GM20431 (cell line): ENCODE data around the gene SBF2.
"Not testable (repeated sequence)": the region's sequence is repeated elsewhere in the genome, so short reads cannot be mapped to it uniquely, and the experiment has no call there.

Experiments used
- in situ Hi-C: fragments of 300-500 bp; cut with MseI, MboI; formaldehyde crosslinking; loops from one replicate; pipeline ENCODE4 v1.15.0; 2020; ENCODE audit warnings: low sequenced_read_pairs; ENCODE audit not compliant: unreplicated experiment

The SBF2 gene

GRCh38 chr11:10275714-10276113 lies 18.3 kb downstream of the SBF2 start:
- in situ Hi-C loops = no loop called here

GRCh38 chr11:10274726-10275125 lies 19.3 kb downstream of the SBF2 start:
- in situ Hi-C loops = no loop called here

GRCh38 chr11:10273738-10274137 lies 20.3 kb downstream of the SBF2 start:
- in situ Hi-C loops = no loop called here

- in situ Hi-C loops = no loop called here
These were observed 21.9 kb downstream of the SBF2 start for GRCh38 chr11:10272132-10272531.

- in situ Hi-C loops = no loop called here
These were observed 25.1 kb downstream of the SBF2 start for GRCh38 chr11:10268746-10269488.

- in situ Hi-C loops = no loop called here
These were observed 26.2 kb downstream of the SBF2 start for GRCh38 chr11:10267821-10268220.

- in situ Hi-C loops = no loop called here
These were observed 28.1 kb downstream of the SBF2 start for GRCh38 chr11:10265936-10266335.

GRCh38 chr11:10264716-10265115 lies 29.3 kb downstream of the SBF2 start:
- in situ Hi-C loops = not testable (repeated sequence)

- in situ Hi-C loops = no loop called here
These were observed 30.1 kb downstream of the SBF2 start for GRCh38 chr11:10263929-10264328.

- in situ Hi-C loops = no loop called here
These were observed 32.2 kb downstream of the SBF2 start for GRCh38 chr11:10261821-10262220.

GRCh38 chr11:10257478-10257877 lies 36.5 kb downstream of the SBF2 start:
- in situ Hi-C loops = no loop called here

- in situ Hi-C loops = no loop called here
These were observed 38.5 kb downstream of the SBF2 start for GRCh38 chr11:10255388-10256125.

- in situ Hi-C loops = not testable (repeated sequence)
These were observed 44.4 kb downstream of the SBF2 start for GRCh38 chr11:10249448-10250131.

GRCh38 chr11:10247011-10247410 lies 47.0 kb downstream of the SBF2 start:
- in situ Hi-C loops = no loop called here

GRCh38 chr11:10243896-10244575 lies 50.0 kb downstream of the SBF2 start:
- in situ Hi-C loops = no loop called here

GRCh38 chr11:10236840-10237239 lies 57.2 kb downstream of the SBF2 start:
- in situ Hi-C loops = no loop called here

GRCh38 chr11:10233581-10233980 lies 60.4 kb downstream of the SBF2 start:
- in situ Hi-C loops = no loop called here

GRCh38 chr11:10232756-10233155 lies 61.3 kb downstream of the SBF2 start:
- in situ Hi-C loops = no loop called here

GRCh38 chr11:10231803-10232202 lies 62.2 kb downstream of the SBF2 start:
- in situ Hi-C loops = not testable (repeated sequence)

GRCh38 chr11:10225553-10225952 lies 68.5 kb downstream of the SBF2 start:
- in situ Hi-C loops = no loop called here
